ENCODE measurements around the gene CMSS1. TPM values are rescaled to one million over a fixed set of nuclear protein-coding genes. Genes with fewer than 3 reads are reported as not detected.

The CMSS1 gene
- total RNA-seq: 100 to 1,000 TPM; 141 to 143 TPM

- ChIA-PET CTCF (interaction anchor here (0.6 to 1.8 kb wide), 2 partner anchors 10 to 17 kb away, joined by 3 to 8 read pairs; no protein-coding TSS in a partner anchor), POLR2A (interaction anchor here (0.8 to 0.9 kb wide), 2 partner anchors 10 to 1224 kb away, joined by 3 to 11 read pairs; partner anchors contain the start of gene CPOX)
Measured at GRCh38 chr3:99817437-99818240, at the start of gene CMSS1. Gene CMSS1 (plus strand): TSS chr3:99817862.

GRCh38 chr3:99768126-99768525 is 49.5 kb upstream of the CMSS1 start:
- POLR2A ChIA-PET: no interaction called here
- CTCF ChIA-PET: no interaction called here

- POLR2A ChIA-PET: no interaction called here
- CTCF ChIA-PET: no interaction called here
Measured at GRCh38 chr3:99768808-99769501, 48.7 kb upstream of the CMSS1 start.

- ChIA-PET CTCF (no interaction called here), POLR2A (no interaction called here)
Measured at GRCh38 chr3:99772171-99772570, 45.5 kb upstream of the CMSS1 start.

- POLR2A ChIA-PET: no interaction called here
Measured at GRCh38 chr3:99772671-99773070, 45.0 kb upstream of the CMSS1 start.

GRCh38 chr3:99774467-99774866 is 43.2 kb upstream of the CMSS1 start:
- ChIA-PET POLR2A (no interaction called here), CTCF (no interaction called here)

More at GRCh38 chr3:99772671-99773070, 45.0 kb upstream of the CMSS1 start:
- CTCF ChIA-PET: no interaction called here

- ChIA-PET CTCF (no interaction called here), POLR2A (no interaction called here)
Measured at GRCh38 chr3:99776516-99777209, 41.0 kb upstream of the CMSS1 start.

- POLR2A ChIA-PET: no interaction called here
- CTCF ChIA-PET: no interaction called here
Measured at GRCh38 chr3:99777210-99777549, 40.5 kb upstream of the CMSS1 start.

GRCh38 chr3:99777708-99778107 is 40.0 kb upstream of the CMSS1 start:
- ChIA-PET POLR2A (no interaction called here), CTCF (no interaction called here)

- CTCF ChIA-PET: no interaction called here
- POLR2A ChIA-PET: no interaction called here
Measured at GRCh38 chr3:99780749-99781148, 36.9 kb upstream of the CMSS1 start.

- ChIA-PET CTCF (interaction anchor here (1.5 kb wide), 1 partner anchor 27 kb away, joined by 3 read pairs; no protein-coding TSS in a partner anchor), POLR2A (no interaction called here)
Measured at GRCh38 chr3:99781761-99782160, 35.9 kb upstream of the CMSS1 start.

- POLR2A ChIA-PET: no interaction called here
- CTCF ChIA-PET: interaction anchor here (1.5 kb wide), 1 partner anchor 25 kb away, joined by 3 read pairs; no protein-coding TSS in a partner anchor
Measured at GRCh38 chr3:99783011-99783573, 34.6 kb upstream of the CMSS1 start.

GRCh38 chr3:99789011-99789721 is 28.5 kb upstream of the CMSS1 start:
- ChIA-PET CTCF (no interaction called here), POLR2A (no interaction called here)

GRCh38 chr3:99794485-99794884 is 23.2 kb upstream of the CMSS1 start:
- ChIA-PET POLR2A (no interaction called here), CTCF (no interaction called here)

GRCh38 chr3:99795573-99795972 is 22.1 kb upstream of the CMSS1 start:
- ChIA-PET CTCF (no interaction called here), POLR2A (no interaction called here)

GRCh38 chr3:99799422-99799821 is 18.2 kb upstream of the CMSS1 start:
- CTCF ChIA-PET: no interaction called here
- POLR2A ChIA-PET: no interaction called here

GRCh38 chr3:99803297-99803696 is 14.4 kb upstream of the CMSS1 start:
- ChIA-PET POLR2A (no interaction called here), CTCF (no interaction called here)

- POLR2A ChIA-PET: no interaction called here
Measured at GRCh38 chr3:99805160-99805559, 12.5 kb upstream of the CMSS1 start.

GRCh38 chr3:99808163-99808794 is 9.4 kb upstream of the CMSS1 start:
- CTCF ChIA-PET: interaction anchor here (0.7 to 1.6 kb wide), 4 partner anchors 10 to 446 kb away, joined by 3 to 8 read pairs (median 3); partner anchors contain the start of gene CMSS1
- POLR2A ChIA-PET: no interaction called here

More at GRCh38 chr3:99805160-99805559, 12.5 kb upstream of the CMSS1 start:
- CTCF ChIA-PET: no interaction called here
